COLO668 (cell line): ENCODE data around the gene WNT2B.

Experiments used
- DNase-seq: peaks from one replicate; lab custom pipeline; 2025; ENCODE audit not compliant: unreplicated experiment; lab: John Stamatoyannopoulos, UW

WNT2B gene

DNA sequence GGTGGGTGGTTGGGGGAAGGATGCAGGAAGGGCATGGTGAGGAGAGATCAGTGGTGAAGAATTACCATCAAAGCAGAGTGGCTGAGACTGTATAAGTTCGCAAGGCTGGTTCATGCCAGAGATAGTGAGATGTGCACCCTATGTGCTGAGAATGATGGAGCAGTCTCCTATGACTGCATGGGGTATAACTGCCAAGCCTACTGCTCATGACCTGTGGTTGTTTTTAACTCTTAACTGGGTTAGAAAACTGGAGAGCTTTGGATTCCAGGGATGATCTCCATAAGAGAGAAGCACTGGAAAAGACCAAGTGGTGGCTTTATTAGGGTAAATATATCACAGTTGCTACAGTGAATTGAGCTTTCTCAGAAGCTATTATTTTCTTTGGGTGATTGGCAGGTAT, 16.2 kb downstream of the WNT2B start:
- no peak for DNase-seq

DNA sequence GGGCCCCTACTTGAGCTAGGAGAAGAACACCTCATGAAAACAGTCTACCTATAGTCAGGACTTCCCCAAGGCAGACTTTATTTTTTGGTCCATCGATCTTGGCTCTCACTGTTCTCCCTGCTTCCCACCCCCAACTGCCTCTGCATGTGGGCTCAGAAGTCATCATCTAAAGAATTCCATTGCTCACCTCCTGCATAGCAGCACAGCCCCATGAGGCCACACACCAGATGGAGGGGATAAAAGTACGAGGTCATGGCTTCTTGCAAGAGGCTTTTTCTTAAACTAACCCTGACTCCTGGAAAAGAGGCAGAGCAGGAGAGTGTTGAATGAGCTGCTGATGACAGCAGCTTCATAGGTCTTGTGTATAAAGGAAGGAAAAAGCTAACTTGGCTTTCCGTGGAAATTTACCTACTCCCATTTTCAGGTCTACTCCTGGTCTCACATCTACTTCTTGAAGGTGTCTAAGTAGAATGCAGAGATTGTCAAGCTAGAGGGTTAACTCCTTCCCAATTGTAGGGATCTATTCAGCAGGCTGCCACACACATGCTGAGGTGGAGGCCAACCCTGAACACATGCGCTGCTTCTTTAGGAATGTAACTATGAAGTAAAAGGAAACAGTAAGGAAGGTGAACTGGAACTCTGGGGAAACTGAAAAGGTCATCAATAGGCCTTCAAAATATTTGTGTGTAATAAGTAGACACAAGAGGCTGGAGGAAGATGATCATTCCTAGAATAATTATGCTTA, 18.7 kb downstream of the WNT2B start:
- DNase-seq: no peak

DNA sequence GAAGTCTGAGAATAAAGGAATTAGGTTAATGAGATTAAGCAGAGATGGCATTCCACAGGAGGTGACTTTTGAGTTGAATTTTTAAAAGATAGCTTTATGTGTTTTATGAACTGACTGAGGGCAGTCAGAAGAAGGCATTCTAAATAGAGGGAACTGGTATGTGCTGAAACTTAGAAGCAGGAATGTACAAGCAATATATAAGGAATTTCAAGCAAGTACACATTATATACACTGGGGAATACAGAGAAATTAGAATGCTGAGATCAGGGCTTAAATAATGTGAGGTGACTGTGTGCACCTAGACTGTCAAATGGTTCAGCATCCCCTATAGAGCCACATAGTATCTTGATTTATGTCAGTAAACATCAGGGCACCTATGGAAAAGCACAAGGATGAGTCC, 19.3 kb downstream of the WNT2B start:
- no peak for DNase-seq

DNA sequence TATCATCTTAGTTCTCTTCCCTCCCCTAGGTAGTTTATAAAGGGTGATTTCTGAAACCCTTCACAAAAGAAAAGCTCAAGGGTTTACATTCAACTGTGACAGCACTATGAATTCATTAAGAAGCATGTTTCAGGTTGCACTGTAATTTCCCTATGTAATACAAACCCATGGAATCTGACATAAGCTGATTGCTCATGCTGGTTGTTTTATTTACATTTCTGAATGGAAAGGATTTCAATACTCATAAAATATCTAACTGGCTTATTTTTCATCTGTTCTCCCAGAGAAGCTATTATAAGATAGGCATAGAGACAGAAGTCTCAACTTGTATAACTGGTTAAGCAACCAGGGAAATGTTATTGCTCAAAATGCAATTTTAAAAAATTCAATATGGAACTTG, 20.5 kb downstream of the WNT2B start:
- no peak for DNase-seq

DNA sequence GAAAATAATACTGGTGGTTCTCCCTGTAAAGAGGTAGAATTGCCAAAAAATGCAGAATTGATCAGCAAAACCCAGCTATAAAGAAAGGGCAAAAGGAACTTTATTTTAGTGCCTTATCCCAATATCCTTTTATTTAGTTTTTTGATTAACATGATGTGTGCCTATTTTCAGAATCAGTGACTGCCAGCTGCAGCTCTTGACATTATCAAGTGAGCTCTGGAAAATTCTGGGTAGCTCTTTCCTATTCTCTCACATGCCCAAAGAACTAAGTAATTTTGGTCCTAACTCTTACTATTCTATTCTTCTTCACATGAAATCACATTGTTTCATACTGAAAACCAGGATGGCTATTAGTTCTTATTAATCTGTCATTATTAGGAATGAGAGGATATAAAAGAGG, 22.1 kb downstream of the WNT2B start:
- DNase-seq: no peak

DNA sequence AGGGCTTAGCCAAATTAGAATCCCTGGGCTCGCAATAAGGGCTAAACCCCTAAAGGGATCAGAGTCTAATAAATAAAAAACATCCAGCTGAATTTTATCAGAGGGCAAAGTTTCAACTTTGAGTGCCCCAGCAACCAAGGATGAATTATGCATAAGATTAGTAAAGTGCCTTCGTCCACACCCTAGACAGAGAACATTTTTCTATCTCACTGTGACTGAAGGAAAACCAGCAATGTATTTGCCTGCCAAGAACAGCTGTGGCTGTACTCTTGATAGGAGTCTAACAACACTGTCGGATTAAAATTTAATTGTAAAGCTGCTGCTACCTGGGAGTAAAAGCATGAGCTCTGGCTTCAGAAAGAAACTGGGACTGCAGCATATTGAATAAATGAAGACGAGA, 23.3 kb downstream of the WNT2B start:
- DNase-seq: no peak

DNA sequence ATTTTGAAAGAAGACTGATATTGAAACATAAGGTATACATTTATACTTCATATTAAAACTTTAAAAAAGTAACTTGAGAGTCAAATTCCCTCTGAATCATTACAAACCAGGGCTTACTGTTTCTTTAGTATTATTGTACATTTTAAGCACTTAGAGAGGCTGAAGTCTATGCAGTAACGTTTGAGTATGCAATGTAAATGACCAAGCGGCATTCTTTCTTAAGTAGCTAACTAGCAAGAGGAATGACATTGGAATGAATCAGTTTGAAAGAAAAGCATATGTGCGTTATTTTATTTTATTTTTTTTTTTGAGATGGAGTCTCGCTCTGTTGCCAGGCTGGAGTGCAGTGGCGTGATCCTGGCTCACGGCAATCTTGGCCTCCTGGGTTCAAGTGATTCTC, 24.3 kb downstream of the WNT2B start:
- no peak for DNase-seq

DNA sequence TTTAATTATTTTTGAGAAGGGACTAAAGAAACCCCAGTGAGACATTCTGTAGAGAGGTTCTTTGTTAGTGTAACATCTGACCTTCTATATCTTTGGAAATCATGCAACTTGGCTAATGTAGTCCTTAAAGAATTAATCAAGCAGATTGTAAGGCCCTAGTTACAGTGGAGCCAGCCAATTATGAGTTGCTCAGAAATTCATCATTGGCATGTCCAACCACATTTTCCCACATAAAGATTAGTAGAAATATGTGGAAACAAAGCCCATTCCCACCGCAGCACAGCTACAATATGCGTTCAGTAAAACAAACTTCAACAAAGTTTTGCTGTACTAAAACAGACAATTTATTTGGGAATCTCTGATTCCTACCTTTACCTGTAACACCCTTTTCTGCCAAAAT, 27.8 kb downstream of the WNT2B start:
- no peak for DNase-seq

DNA sequence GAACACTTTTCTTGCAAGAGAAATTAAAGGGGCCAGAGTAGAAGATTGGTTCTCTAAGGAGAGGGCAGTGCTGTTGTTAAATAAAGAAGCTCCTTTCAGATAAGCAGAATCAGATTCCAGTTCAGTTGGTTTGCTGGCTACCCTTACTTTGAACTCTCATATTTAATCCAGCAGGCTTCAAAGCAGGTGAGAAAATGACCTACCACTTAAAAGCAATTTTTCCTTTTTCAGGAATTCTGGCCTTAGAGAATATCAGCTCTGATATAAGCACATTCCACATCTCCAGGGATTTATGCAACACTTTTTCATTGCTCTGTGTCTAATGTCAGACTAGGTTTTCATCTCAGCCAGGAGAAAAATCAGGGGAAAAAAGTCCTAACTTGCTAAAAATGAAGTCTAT, 28.7 kb downstream of the WNT2B start:
- no peak for DNase-seq

DNA sequence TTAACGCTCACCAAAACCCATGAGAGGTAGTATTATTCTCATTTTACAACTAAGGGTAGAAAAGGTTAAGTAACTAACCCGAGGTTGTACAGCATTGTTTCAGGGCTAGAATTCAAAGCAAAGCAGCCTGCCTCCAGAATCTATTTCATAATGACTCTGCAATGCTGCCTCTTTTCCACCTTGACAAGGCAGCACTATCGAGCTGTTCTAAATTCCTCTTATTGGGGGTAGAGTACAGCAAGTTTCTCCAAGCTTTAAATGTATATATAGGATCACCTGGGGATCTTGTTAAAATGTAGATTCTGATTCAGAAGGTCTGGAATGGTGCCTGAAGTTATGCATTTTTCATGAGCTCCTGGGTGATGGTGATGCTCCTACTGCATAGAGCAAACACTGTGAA, 30.1 kb downstream of the WNT2B start:
- no peak for DNase-seq

DNA sequence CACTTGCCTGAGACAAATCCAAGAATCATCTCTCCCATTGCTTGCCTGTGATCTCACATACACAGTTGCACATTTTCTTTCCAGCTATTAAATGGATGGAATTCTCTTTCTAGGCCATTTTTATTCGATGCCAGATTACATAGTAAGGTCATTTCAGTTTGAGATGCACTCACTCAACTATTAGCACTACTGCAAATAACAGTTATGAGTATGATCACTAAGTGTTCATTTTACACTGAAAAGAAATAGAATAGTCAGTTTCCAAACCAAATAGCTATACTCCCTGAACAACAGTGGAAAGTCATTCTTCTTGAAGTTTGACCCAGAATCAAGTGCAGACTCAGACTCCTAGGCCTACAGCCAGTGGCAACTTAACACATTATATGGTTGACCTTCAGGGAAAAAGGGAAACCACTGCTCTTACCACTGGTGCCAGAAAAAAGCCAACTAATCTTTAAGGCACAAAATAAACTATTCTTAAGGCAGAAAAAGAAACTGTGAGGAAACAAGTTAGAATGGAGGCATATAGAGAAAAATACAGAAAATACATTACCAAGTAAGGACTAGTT, 31.5 kb downstream of the WNT2B start:
- no peak for DNase-seq

DNA sequence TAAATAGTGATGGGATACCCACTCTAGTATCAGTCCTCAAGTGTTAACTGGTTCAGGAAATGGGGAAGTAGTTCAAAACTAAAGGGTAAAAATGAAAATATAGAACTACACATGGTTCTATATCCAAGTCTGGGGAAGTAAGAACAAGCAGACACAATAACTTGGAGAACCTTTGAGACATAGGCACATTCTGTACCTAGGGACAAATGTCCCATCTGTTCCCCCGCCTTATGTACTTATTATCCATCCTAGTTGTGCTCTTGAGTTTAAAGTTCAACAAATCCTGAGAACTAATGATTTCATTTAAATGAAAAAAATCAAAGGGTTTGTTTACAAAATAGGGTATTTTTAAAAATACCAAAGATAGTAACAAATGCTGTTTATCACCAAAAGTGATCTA, 32.5 kb downstream of the WNT2B start:
- DNase-seq: no peak

DNA sequence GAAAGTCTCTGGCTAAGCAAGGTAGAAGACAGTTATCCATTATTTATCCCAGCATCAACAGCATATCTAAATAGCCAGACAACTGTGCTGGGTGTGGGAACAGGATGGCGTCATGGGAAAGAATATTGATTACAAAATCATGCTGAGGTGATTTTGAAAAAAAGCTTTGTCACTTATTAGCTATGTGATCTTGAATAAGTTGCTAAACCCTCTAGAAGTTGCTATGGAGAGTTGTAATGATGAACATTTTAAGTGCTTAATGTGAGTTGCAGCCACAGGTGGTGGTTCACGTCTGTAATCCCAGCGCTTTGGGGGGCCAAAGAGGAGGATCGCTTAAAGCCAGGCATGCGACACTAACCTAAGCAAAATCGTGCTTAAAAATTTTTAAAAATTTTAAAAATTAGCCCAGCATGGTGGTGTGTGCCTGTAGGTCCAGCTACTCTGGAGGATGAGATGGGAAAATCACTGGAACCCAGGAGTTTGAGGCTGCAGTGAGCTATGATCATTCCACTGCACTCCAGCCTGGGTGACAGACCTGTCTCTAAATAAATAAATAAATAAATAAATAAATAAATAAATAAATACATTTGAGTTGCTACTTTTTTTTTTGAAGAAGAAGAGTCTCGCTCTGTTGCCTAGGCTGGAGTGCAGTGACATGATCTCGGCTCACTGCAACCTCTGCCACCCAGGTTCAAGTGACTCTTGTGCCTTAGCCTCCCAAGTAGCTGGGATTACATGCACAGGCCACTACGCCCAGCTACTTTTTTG, 33.6 kb downstream of the WNT2B start:
- DNase-seq: no peak

DNA sequence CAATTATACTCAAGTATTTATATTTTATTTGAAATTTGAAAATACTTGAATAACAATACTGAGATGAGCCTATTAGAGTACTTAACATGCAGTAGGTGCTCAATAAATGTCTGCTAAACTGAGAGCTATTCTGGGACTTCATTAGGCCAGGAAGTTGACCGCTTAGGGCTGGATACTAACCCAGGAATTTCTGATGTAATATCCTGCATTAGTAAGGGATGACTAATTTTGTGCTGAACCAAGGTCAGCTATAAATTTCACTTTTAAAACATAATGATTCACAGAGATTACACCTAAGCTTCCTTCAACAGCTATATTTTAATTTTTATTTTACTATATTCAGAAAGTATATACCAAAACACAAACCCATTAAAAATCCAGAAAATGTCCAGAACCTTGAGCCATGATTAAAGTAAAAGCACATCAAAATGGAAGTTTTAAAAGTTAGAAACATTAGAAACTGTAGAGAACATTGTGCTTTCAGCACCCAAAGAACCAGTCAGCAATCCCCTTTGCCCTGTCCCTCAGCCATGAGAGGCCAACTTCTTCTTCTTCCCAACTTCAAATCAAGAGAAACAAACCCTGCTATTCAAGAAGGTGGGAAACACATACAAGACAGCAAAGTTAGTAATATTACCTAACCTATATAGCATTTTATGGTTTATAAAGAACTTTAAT, 35.4 kb downstream of the WNT2B start:
- DNase-seq: no peak

DNA sequence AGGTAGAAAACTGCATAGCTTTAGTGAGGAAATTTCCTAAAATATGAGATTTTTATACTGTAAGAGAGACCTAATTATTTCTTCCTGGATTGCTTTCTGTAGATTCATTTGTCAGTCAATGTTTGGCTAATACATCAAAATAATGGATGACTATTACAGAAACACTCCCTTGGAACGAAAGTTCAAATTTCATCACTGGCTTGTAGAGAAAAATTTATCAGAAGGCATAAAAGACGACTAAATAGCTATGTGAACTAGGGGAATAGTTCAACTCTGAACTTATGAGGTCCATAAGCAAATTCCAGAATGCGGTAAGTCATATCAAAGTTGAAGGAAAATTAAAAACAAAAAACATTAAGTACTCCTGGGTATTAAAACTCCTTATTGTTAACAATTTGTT, 36.0 kb downstream of the WNT2B start:
- no peak for DNase-seq

DNA sequence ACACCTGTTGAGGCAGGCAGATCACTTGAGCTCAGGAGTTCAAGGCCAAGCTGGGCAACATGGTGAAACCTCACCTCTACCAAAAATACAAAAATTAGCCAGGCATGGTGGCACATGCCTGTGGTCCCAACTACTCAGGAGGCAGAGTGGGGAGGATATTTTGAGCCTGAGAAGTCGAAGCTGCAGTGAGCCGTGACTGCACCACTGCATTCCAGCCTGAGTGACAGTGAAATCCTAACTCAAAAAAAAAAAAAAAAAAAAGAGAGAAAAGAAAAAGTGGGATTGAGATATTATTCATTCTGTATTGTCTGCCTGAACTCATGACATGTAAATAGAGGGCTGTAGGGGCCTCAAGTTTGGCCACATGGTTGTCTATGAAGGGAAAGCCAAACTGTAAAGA, 37.3 kb downstream of the WNT2B start:
- no peak for DNase-seq

DNA sequence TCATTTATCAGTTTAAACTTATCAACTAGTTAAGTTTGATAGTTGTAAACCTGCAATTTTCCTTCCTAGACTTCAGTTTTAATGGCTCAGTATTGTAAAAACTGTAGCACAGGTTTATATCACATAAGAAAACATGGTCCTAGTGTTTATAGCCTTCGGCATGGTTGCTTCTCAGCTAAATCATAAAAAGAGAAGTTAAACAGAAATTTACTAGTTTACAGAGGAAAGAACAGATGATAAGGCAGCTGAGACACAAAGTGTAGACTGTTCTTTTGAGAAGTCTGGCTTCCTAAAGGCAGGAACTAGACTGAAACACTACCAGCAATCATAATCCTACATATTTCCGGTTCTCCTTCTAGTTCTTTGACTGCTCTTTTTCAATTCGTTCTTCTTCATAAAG, 39.8 kb downstream of the WNT2B start:
- DNase-seq: no peak

DNA sequence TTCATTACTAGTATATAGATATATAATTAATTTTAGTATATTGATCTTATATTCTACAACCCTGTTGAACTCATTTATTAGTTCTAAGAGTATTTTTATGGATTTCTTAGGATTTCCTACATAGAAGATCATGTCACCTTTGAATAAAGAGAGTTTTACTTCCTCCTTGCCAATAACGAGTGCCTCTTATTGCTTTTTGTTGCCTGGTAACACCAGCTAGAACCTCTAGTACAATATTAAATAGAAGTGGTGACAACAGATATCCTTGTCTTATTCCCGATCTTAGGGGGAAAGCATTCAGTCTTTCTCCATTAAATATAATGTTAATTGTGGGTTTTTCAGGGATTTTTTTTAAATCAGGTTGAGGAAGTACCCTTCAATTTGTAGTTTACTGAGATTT, 40.8 kb downstream of the WNT2B start:
- DNase-seq: no peak

DNA sequence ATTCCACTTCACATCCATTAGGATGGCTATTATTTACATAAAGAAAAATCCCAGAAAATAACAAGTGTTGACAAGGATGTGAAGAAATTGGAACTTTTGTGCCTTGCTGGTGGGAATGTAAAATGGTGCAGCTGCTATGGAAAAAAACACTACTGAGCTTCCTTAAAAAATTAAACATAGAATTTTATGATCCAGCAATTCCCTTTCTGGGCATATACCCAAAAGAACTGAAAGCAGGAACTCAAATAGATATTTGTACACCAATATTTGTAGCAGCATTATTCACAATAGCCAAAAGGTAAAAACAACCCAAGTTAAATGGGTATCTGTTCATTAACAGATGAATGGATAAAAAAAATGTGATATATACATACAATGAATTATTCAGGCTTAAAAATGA, 45.6 kb downstream of the WNT2B start:
- no peak for DNase-seq

DNA sequence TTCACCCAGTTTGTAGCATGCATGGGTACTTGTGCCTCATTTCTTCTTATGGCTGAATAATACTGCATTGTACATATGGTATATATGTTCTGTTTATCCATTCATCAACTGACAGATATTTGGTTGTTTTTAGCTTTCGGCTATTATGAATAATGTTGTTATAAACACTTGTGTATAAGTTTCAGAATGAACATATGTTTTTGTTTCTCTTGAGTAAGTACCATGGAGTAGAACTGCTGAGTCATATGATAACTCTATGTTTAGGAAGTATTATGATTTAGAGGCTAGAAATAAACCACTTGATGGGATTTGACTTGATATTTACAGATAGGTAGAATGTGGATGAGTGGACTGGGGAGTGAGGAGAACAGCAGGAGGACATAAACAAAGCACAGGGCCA, 48.6 kb downstream of the WNT2B start:
- no peak for DNase-seq

DNA sequence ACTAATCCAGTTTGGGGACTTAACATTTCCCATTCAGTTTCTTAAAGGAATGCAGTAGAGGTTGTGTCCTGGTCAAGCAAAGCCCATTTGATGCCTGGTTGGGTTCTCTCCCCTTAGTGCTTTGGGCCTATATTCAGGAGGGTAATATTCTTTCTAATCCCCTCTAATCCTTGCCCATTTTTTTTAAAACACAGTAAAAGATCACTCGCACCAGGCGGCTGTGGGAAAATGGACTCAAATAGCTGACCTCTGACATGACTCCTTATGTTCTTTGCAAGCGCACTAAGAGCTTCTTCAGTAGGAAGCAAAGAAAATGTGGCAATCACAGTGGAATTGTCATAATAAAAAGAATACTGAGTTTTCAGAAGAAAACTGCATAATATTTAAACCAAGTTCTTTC, 49.9 kb downstream of the WNT2B start:
- no peak for DNase-seq

DNA sequence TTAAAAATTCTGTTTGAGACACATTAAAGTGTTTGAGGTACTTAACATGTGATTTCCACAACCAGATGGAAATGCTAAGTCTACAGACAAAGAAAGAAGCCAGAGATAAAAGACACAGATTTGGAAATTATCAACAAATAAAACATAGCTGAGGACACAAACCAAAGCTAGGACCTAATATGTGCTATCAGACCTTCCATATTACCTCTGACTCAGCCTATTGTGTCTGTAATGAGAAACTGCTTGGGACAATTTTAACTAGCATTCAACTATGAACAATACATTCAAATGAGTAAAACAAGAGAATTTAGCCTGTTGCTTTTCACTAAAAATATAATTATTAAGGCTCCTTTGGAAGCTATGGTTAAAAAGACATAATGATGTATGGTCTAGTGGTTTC, 54.6 kb downstream of the WNT2B start:
- no peak for DNase-seq
